Measurements from ENCODE around the gene ITPR2.

GRCh38 chr12:26704684-26705460 is 128.1 kb downstream of the ITPR2 start:
- no peak for TF ChIP-seq CTCF (IDR thresholded peaks at IDR 0.05)
- TF ChIP-seq POLR2A (IDR thresholded peaks at IDR 0.05), result no peak

All from Peyer's patch (tissue), 4 donors.